ENCODE measurements around the gene FRAT1.

GRCh38 chr10:97327348-97328294 is 8.6 kb downstream of the FRAT1 start:
- TF ChIP-seq POLR2A (IDR thresholded peaks at IDR 0.05) (no peak), CTCF (IDR thresholded peaks at IDR 0.05) (no peak), EP300 (IDR thresholded peaks at IDR 0.05) (no peak)
